Endothelial cell of umbilical vein (primary cell): ENCODE data around the gene MLX. TPM values are rescaled to one million over a fixed set of nuclear protein-coding genes. Genes with fewer than 3 reads are reported as not detected.

Experiments used
- BruUV-seq: library from RNA; stranded (reverse); fragments of 400-500 nt; replicated peaks from 2 replicates; lab custom pipeline; 2021; lab: Mats Ljungman, UMichigan
- CTCF ChIA-PET: fragments of 300-600, 350-600 bp; sonication (Branson Sonifier 250); formaldehyde crosslinking; loops from one replicate; lab custom pipeline; 2021; ENCODE audit warnings: antibody characterized with exemption, inconsistent platforms; lab: Charles Lee
- POLR2A ChIA-PET: fragments of 300-600, 350-600 bp; sonication (Branson Sonifier 250); formaldehyde crosslinking; loops from one replicate; lab custom pipeline; 2021; ENCODE audit warnings: antibody characterized with exemption, inconsistent platforms; lab: Charles Lee
- DNase-seq: peaks from one replicate; pipeline ENCODE4 v3.0.0-alpha.2; 2011; ENCODE audit warnings: low read depth, low spot score
- FAIRE-seq: peaks from 2 replicates; lab custom pipeline; 2011; peaks lifted over from hg19 to GRCh38; lab: Jason Lieb, UNC
- H2AFZ ChIP-seq: 2 replicates; pipeline ENCODE4 v1.6.0; 2012; ENCODE audit warnings: low read depth, low read length, control low read depth, inconsistent platforms
- H3K27ac ChIP-seq: 2 replicates; pipeline ENCODE4 v1.5.1; 2011; ENCODE audit warnings: low read depth, mild to moderate bottlenecking, control low read depth, low read length, moderate library complexity; ENCODE audit not compliant: insufficient read depth
- H3K27me3 ChIP-seq, 2 experiments: 2 replicates each; pipeline versions ENCODE4 v1.6.0 to v1.6.1; 2011; ENCODE audit warnings: low read length in 2 of 2, mixed read lengths in 1 of 2; ENCODE audit not compliant: control insufficient read depth in 2 of 2, insufficient read depth in 2 of 2
- H3K36me3 ChIP-seq, 2 experiments: 2 replicates in 1 of 2; 3 replicates in 1 of 2; pipeline ENCODE4 v1.5.1; 2011; ENCODE audit warnings: low read length in 2 of 2, mild to moderate bottlenecking in 1 of 2, moderate library complexity in 1 of 2; ENCODE audit not compliant: control insufficient read depth in 2 of 2, insufficient read depth in 2 of 2; ENCODE audit errors: extremely low read depth in 1 of 2
- H3K4me1 ChIP-seq: 3 replicates; pipeline ENCODE4 v1.5.1; 2011; ENCODE audit warnings: mild to moderate bottlenecking, low read length; ENCODE audit not compliant: control insufficient read depth, insufficient read depth; ENCODE audit errors: extremely low read depth
- H3K4me2 ChIP-seq: 2 replicates; pipeline ENCODE4 v1.6.1; 2011; ENCODE audit warnings: low read length, control low read depth, mixed read lengths; ENCODE audit not compliant: insufficient read depth
- H3K4me3 ChIP-seq, 3 experiments: fragments of 200-600 bp in 1 of 3; sonication (generic), shearing (Covaris generic) in 1 of 3; replicated peaks in 1 of 3; 2 replicates each; pipeline ENCODE4 v1.5.1; 2011 to 2016; ENCODE audit warnings: control low read depth in 3 of 3, low read length in 3 of 3, mild to moderate bottlenecking in 2 of 3, inconsistent platforms in 1 of 3, low read depth in 1 of 3, moderate library complexity in 1 of 3; ENCODE audit not compliant: insufficient read depth in 1 of 3
- H3K79me2 ChIP-seq: 2 replicates; pipeline ENCODE4 v1.6.0; 2012; ENCODE audit warnings: low read length, inconsistent platforms; ENCODE audit not compliant: control insufficient read depth, insufficient read depth
- H3K9ac ChIP-seq: replicated peaks from 2 replicates; pipeline ENCODE3; 2011; ENCODE audit warnings: low read length, control low read depth; ENCODE audit not compliant: insufficient read depth; ENCODE audit errors: extremely low read depth
- H3K9me1 ChIP-seq: replicated peaks from 3 replicates; pipeline ENCODE4 v1.6.0; 2011; ENCODE audit warnings: mild to moderate bottlenecking, low read length; ENCODE audit not compliant: control insufficient read depth, insufficient read depth; ENCODE audit errors: extremely low read depth
- H3K9me3 ChIP-seq: replicated peaks from 2 replicates; pipeline ENCODE4 v1.5.1; 2012; ENCODE audit warnings: low read length, inconsistent platforms; ENCODE audit not compliant: control insufficient read depth, insufficient read depth
- H4K20me1 ChIP-seq: replicated peaks from 2 replicates; pipeline ENCODE3; 2011; ENCODE audit warnings: mild to moderate bottlenecking, low read length; ENCODE audit not compliant: control insufficient read depth, insufficient read depth; ENCODE audit errors: extremely low read depth
- FOS ChIP-seq: IDR thresholded peaks from 2 replicates; pipeline ENCODE4 v1.6.1; 2011; ENCODE audit warnings: mild to moderate bottlenecking, low read length, moderate library complexity, borderline replicate concordance; ENCODE audit not compliant: insufficient read depth
- GATA2 ChIP-seq: IDR thresholded peaks from 2 replicates; pipeline ENCODE4 v1.7.0; 2011; ENCODE audit warnings: low read depth, mild to moderate bottlenecking, moderate library complexity, mixed read lengths, low read length; ENCODE audit not compliant: insufficient read length, insufficient read depth
- JUN ChIP-seq: IDR thresholded peaks from 2 replicates; pipeline ENCODE4 v1.6.1; 2011; ENCODE audit warnings: borderline replicate concordance, low read depth; ENCODE audit not compliant: insufficient read length, insufficient read depth
- MYC ChIP-seq: IDR thresholded peaks from one replicate; pipeline ENCODE4 v1.6.1; 2011; ENCODE audit warnings: mild to moderate bottlenecking, low read depth, low read length
- POLR2A ChIP-seq: IDR thresholded peaks from 2 replicates; pipeline ENCODE4 v1.6.1; 2012; ENCODE audit warnings: low read depth, mild to moderate bottlenecking, control low read depth, low read length
- POLR2AphosphoS5 ChIP-seq: IDR thresholded peaks from 2 replicates; pipeline ENCODE4 v1.6.1; 2012; ENCODE audit warnings: low read depth, mild to moderate bottlenecking, control low read depth, low read length, moderate library complexity; ENCODE audit not compliant: insufficient read depth
- dilution Hi-C: fragments of 300-500 bp; cut with MboI; formaldehyde crosslinking; loops from one replicate; pipeline ENCODE4 v1.15.0; 2019; ENCODE audit warnings: low sequenced_read_pairs; ENCODE audit not compliant: extremely low pct_ligation_motif_present
- intact Hi-C: fragments of 100-400 bp; cut with micrococcal nuclease; formaldehyde crosslinking; loops from one replicate; pipeline ENCODE4 v1.10.0; 2022
- polyA plus RNA-seq, 4 experiments: library from polyadenylated mRNA; depleted of rRNA in 3 of 4; stranded (reverse) in 3 of 4; unstranded in 1 of 4; fragments of >200 nt; gene quantifications; 2 replicates each; pipeline versions ENCODE4 v1.2.1 to v1.2.3, GENCODE V29; 2011 to 2012; ENCODE audit warnings: missing spikeins in 1 of 4
- total RNA-seq: library from RNA; stranded (reverse); gene quantifications from 2 replicates; pipeline ENCODE4 v1.2.3, GENCODE V29; 2021
- TF ChIP-seq, protein P1 (sequence below), 2 donors: IDR thresholded peaks; 1 replicate in 1 of 2; 2 replicates in 1 of 2; pipeline ENCODE4 v1.5.1; 2011; ENCODE audit warnings: low read length in 2 of 2, mild to moderate bottlenecking in 2 of 2, moderate library complexity in 2 of 2, control low read depth in 1 of 2, inconsistent platforms in 1 of 2, low read depth in 1 of 2; ENCODE audit not compliant: insufficient read depth in 1 of 2; ENCODE audit errors: extremely low read depth in 1 of 2
- TF ChIP-seq, protein P2 (sequence below): IDR thresholded peaks from 2 replicates; pipeline ENCODE4 v1.6.1; 2011; ENCODE audit not compliant: insufficient read depth, insufficient read length

MLX gene
- total and polyA plus RNA-seq, 2 donors (not counting 3 experiments of a cell fraction or from before 2014, with no cell fraction given): 40.3 to 42.7 TPM

DNA sequence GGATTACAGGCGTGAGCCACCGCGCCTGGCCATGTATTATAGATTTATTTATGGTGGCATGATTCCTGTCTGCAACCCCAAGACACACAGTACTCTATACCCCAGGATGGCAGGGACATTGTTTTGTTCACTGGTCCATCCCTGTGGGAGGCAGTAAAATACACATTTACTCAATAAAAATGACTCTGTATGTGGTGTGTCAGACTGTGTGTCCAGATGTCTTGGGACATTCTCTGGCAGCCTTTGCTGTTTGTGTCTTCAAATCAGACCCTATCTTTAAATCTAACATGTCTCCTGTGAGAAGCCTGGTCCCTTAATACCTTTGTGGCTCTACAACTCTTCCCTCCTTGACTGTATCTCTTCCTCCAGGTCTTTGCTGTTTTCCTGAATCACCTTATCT lies 6.7 kb upstream of the MLX start:
- no peak overlapping the region for H3K27ac ChIP-seq
- ChIA-PET CTCF (interaction anchor here (1.0 to 1.4 kb wide), 2 partner anchors 11 to 18 kb away, joined by 3 to 5 read pairs; no protein-coding TSS in a partner anchor), POLR2A (no interaction called here)
- peaks cover 20% of the 10 kb centered on the region for H3K79me2 ChIP-seq
- H3K27me3 ChIP-seq: no peaks in the 10 kb centered on the region
- no peak overlapping the region for H2AFZ ChIP-seq
- no peaks in the 10 kb centered on the region for H3K9me1 ChIP-seq
- H4K20me1 ChIP-seq: no peaks in the 10 kb centered on the region
- peaks cover 4 to 11% of the 10 kb centered on the region in 2 experiments for H3K36me3 ChIP-seq
- H3K4me1 ChIP-seq: peaks cover 26% of the 10 kb centered on the region
- dilution Hi-C loops (no loop called here), intact Hi-C loops (no loop called here)
- FAIRE-seq: no peak
- no TSS peak for BruUV-seq
- no peak overlapping the region for H3K4me3 ChIP-seq
- no peak overlapping the region for H3K9ac ChIP-seq
- H3K9me3 ChIP-seq: no peaks in the 10 kb centered on the region
- TF ChIP-seq JUN: no peak
- TF ChIP-seq, protein P1, sequence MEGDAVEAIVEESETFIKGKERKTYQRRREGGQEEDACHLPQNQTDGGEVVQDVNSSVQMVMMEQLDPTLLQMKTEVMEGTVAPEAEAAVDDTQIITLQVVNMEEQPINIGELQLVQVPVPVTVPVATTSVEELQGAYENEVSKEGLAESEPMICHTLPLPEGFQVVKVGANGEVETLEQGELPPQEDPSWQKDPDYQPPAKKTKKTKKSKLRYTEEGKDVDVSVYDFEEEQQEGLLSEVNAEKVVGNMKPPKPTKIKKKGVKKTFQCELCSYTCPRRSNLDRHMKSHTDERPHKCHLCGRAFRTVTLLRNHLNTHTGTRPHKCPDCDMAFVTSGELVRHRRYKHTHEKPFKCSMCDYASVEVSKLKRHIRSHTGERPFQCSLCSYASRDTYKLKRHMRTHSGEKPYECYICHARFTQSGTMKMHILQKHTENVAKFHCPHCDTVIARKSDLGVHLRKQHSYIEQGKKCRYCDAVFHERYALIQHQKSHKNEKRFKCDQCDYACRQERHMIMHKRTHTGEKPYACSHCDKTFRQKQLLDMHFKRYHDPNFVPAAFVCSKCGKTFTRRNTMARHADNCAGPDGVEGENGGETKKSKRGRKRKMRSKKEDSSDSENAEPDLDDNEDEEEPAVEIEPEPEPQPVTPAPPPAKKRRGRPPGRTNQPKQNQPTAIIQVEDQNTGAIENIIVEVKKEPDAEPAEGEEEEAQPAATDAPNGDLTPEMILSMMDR (IDR thresholded peaks at IDR 0.05; ENCODE audit: extremely low read depth in 1 of 2, insufficient read depth in 1 of 2, low read depth in 1 of 2, low read length in 2 of 2): no peak
- TF ChIP-seq, protein P2, sequence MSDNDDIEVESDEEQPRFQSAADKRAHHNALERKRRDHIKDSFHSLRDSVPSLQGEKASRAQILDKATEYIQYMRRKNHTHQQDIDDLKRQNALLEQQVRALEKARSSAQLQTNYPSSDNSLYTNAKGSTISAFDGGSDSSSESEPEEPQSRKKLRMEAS: no peak
- TF ChIP-seq GATA2: no peak
- no peak for TF ChIP-seq FOS
- TF ChIP-seq POLR2AphosphoS5: no peak
- no peak for TF ChIP-seq POLR2A
- TF ChIP-seq MYC: no peak
- H3K4me2 ChIP-seq: no peak overlapping the region
- DNase-seq: no peak
